GM12892 (cell line): Measurements from ENCODE around the gene NME9.

Experiments used
- POLR2A ChIP-seq: IDR thresholded peaks from 2 replicates; pipeline ENCODE4 v1.6.1; 2011; ENCODE audit warnings: low read depth, low read length, control low read depth
- POLR2AphosphoS5 ChIP-seq: IDR thresholded peaks from 2 replicates; pipeline ENCODE4 v1.6.1; 2011; ENCODE audit warnings: low read depth, low read length, control low read depth

- no peak for TF ChIP-seq POLR2A
- TF ChIP-seq POLR2AphosphoS5 = no peak
Measured at GRCh38 chr3:138362538-138362937, 32.9 kb upstream of the NME9 start.
